Fibroblast of skin of right quadriceps (primary cell): Measurements from ENCODE around the gene GRN.
"Not testable (repeated sequence)": the region's sequence is repeated elsewhere in the genome, so short reads cannot be mapped to it uniquely, and the experiment has no call there.

ENCODE experiments used
- DNase-seq: peaks from one replicate; pipeline ENCODE4 v3.0.0-alpha.2; 2013

Gene GRN

DNA sequence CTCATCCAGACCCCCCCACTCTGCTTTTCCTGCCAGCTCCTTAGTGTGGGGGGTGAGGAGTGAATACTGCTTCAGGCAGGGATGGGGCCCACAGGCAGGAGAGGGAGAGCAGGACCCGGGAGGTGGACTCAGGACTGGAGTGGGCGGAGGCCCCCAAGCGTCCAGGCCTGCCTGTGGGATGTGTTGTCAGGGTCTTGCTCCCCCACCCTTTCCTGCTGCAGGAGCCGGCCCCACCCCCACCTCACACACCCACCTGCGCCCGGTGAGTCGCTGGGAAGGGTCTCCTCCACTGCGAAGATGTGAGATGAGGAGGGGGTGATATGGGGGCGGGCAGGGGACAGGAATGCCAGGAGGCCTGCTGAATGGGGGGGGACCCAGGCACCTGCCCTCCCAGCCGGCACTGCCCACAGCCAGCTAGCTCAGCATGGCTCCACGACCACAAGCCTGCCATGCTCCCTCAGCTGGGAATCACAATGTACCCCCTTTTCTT, 17.4 kb downstream of the GRN start:
- DNase-seq: no peak

DNA sequence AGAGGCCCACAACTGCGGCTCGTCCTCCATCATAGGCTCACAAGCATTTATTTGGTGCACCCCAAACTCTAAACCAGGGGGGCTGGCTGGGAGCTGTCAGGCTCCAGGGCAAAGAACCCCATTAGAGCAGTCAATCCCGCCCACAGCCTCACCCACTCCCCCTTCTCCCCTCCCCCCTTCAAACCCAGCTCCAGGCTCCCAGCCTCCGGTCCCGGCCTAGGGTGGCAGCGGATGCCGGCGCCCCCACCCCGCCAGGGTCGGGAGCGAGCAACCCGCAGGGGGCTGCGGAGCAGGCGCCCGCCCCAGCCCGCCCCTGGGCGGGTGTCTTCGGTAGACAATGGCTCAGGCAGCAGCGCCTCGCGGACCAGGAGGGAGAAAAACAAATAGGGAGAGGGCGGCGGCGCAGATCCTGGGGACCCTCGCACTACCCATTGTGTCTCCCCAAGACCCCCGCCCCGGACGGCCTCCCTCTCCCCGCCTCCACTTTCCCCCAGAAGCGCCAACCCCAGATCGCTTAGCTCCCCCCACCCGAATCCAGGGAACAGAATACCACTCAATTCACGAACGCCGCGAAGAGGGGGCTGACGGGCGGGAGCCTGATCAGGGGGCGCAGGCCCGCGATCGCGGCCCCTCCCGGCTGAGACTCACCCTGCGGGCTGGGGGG, 18.0 kb downstream of the GRN start:
- no peak for DNase-seq

DNA sequence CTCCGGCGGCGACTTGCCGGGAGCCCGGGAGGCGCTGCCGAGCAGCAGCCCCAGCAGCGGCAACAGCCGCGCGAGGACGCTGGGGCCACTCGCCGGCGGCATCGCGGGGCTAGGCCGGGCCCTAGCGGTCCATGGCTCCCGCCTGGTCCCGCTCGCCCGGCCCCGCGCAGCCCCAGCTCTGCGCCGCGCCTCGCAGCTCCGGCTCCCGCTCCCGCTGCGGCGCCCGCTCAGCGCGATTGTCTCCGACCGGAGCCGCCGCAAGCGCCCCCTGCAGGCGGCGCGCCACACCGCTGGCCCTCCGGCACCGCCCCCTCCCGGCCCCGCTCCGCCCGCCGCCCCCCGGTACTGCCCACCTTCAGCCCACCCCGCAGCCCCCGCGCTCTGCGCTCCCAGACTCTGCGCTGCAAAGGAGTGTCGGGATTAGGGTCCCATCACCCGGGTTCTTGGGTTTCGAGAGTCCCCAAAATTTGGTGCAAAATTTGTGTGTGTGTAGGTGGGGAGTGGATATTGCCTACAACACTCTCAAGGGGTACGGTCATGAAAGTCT, 18.6 kb downstream of the GRN start, which contains the start of gene FAM171A2:
FAM171A2 (minus strand) TSS at position 241 of the 547 bp plus-strand sequence; CDS start at position 102, 139 bp downstream.
- DNase-seq: peak; percentile 58

DNA sequence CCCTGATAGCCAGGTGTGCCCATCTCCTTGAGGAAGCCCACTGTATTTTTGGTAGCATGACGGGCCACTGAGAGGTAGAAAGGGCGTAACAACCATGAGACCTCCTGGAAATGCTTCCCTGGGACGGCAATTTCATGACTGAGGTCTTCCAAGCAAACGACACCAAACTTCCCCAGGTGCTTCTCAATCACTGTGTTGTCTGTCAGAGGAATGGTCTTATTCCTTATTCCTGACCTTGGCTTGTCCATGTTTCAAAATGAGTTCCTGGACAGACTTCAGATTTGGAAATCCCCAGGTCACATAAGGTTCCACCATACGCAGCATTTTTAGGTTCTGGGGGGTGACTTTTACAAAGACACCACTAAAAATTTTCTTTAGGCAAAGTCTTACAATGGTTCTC, 19.9 kb downstream of the GRN start:
- DNase-seq: not testable (repeated sequence)

DNA sequence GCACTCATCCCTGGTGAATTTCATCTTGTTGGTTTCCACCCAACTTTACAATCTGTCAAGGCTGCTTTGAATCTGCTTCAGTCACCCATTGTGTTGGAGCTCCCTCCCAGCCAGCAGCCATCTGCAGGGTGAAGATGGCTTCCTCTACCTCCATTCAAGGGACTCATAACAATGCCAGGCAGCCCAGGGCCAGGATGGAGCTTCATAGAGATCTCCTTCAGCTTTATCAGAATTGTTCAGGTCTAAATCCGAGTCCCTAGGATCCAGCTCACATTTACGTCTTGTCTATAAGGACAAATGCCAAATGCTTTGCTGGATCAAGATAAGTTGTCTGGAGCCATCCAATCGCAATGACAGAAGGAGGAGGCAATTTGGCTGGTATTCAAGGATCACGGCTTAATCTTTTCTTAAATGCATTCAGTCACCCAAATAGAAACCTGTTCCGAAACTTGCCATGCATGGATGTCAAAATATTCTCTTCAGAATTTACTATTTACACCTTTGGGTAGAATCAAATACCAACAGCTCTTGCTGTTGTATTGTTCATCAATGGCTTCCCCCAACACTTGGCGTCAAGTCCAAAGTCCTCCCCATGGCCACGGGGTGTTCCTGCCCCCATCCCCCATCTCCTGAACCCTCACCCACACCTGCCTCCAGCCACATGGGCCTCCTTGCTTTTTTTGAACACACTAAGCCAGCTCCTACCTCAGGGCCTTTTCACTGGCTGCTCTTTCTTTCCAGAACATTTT, 22.3 kb downstream of the GRN start:
- no peak for DNase-seq

DNA sequence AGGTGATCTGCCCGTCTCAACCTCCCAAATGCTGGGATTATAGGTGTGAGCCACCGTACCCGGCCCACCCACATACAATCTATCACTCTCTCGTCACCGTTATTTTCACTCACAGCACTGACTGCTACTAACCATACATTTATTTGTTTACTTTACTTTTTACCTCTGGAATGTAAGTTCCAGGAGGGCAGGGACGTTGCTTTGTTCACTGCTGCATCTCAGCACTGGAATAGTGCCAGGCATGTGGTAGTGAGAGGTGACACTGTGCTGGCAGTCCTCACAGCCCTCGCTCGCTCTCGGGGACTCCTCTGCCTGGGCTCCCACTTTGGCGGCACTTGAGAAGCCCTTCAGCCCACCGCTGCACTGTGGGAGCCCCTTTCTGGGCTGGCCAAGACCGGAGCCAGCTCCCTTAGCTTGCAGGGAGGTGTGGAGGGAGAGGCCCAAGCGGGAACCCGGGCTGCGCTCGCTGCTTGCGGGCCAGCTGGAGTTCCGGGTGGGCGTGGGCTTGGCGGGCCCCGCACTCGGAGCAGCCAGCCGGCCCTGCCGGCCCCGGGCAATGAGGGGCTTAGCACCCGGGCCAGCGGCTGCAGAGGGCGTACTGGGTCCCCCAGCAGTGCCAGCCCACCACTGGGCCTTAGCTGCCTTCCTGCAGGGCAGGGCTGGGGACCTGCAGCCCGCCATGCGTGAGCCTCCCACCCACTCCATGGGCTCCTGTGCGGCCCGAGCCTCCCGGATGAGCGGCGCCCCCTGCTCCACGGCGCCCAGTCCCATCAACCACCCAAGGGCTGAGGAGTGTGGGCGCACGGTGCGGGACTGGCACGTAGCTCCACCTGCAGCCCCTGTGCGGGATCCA, 23.5 kb downstream of the GRN start:
- DNase-seq: not testable (repeated sequence)

DNA sequence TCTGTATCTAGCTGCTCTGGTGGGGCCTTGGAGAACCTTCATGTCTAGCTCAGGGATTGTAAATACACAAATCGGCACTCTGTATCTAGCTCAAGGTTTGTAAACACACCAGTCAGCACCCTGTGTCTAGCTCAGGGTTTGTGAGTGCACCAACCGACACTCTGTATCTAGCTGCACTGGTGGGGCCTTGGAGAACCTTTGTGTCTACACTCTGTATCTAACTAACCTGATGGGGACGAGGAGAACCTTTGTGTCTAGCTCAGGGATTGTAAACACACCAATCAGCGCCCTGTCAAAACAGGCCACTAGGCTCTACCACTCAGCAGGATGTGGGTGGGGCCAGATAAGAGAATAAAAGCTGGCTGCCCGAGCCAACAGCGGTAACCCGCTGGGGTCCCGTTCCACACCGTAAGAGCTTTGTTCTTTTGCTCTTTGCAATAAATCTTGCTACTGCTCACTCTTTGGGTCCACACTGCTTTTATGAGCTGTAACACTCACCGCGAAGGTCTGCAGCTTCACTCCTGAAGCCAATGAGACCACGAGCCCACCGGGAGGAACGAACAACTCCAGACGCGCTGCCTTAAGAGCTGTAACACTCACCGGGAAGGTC, 24.4 kb downstream of the GRN start:
- DNase-seq: not testable (repeated sequence)

DNA sequence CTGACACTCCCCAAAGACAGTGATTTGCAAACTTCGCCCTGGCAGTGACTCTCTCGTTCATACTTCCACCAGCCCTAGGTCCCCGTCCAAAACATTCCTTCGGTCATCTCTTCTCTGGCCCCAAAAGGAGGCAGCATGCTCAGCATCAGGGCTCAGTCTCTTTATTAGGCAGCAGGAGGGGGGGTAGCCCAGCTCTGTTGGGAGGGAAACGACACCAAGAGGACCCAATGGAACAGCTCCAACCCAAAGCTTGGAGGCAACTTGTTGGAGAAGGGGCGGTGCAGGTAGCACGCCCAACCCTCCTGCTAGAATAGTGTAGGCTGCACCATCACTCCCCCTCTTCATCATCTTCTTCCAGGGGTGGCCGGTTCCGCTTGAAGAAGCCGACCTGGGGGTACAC, 26.9 kb downstream of the GRN start:
- no peak for DNase-seq

DNA sequence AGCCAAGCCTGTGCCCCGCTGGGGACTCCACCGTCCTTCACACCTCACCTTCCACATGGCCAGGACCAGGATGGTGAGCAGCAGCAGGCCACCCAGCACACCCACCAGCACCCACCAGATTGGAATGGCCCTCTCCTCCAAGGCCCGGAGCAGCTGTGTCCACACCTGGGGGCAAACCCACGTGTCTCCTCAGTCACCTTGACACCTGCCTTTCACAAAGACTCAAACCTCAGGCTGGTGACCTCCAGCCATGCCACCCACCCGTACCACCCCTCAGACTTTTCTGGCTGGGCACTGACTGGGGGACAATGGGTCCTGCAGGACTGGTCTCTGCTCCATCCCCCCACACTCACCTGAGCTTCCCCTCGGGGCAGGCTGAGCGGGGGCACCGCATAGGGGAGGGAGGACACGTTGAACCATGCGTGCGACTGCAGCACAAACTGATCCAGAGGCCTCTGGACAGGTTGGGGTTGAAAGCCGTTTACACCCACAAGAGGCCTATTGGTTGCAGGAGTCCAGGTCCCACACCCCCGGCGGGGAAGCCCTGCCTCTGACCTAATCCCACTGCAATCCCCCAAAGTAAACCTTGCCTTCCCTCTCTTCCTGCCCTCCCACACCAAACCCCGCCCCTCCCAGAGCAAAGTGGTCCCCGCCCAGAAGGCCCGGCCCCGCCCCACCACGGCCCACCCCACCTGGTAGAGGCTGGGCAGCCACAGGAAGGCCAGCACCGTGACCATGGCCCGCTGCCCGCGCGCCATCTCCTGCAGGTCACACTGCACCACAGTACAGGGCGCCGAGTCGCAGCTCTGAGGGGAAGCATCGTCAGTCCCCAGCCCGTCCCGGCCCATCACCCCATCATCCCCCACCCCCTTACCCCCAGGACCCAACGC, 29.4 kb downstream of the GRN start:
- no peak for DNase-seq

DNA sequence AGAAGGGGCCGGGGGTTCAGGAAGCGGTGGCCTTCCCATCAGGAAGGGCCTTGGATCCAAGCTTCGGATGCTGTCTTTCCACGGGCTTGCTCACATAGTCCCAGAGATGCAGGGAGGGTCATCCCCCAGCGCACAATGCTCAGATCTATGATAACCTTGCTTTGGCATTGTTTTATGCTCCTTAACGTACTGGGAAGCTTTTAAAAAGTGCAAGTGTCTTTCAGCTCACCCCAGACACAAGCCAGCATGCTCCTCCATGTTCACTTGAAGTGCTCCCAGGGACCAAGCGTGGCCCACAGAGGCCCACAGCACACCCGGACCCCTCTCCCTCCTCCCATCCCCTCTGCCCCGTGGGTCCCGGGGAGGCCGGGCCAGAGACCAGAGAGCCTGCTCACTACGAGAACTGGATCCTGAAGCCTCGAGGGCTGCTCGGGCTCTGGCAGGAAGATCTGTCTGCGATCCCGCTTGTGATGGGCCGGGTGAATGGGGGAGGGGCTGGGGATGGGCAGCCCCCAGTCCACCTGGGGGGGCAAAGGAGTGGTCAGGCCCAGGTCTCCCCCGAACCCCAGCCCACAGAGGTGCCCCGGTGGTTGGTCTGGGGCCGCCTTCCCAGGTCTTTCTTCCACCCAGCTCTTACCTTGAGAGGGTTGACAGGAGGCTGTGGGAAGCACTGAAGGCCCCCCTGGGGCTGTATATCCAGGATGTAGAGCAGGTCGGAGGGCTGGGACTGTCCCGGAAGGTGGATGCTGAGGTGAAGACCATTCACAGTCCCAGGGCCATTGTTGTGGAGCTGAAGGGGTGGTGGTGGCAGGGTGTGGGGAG, 30.3 kb downstream of the GRN start:
- no peak for DNase-seq

DNA sequence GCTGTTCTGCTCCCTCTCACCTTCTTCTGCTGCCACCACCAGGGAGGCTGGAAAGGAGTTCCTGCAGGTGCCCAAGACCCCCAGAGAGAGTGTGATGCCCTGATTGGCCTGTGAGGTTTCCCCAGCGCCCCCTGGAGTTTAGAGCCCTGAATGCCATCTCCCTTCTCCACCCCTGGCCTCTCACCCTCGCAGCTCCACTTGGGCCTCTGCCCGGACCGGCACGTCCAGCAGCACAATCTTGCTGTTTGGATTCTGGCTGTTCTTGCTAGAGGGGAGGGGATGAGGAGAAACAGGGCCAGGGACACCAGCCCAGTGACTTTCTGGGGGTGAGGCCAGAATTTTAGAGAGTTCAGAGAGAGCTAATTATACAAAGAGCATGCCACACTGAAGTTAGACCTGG, 31.0 kb downstream of the GRN start:
- no peak for DNase-seq

DNA sequence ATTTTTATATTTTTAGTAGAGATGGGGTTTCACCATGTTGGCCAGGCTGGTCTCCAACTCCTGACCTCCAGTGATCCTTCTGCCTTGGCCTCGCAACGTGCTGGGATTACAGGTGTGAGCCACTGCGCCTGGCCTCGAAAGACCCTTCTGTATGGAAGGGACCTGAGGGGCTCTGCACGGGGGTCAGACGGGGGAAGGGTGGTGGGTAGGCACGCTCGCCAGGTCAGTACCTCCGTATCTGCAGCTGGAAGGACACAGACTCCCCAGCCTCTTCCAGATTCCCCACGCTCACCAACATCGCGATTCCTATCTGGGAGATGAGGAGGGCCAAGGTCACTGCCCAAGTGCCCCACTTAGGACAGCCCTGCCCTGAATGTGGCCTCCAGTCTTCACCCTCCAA, 31.7 kb downstream of the GRN start:
- no peak for DNase-seq

DNA sequence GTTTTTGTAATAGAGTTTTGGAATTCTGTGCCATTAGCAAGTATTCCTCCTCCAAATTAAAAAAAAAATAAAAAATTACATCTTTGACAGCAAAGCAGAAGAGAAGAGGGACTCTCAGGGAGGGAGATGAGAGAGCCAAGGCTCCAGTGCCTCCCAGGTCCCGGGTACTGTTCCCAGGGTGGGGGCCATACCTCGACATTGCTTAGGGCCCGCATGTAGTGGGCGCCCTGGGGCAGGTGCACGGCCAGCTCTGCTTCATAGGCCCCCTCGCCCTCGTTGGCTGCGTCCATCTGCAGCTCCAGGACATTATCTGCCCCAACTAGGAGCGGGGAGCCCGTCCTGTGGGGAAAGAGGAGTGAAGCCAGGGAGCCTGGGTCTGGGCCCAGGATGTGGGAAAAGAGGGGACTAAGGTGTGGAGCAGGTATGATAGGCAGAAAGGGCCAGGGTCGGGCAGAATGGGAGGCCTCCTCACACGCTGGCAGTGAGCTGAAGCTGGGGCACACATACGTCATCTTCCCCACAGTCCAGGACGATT, 33.1 kb downstream of the GRN start:
- no peak for DNase-seq

DNA sequence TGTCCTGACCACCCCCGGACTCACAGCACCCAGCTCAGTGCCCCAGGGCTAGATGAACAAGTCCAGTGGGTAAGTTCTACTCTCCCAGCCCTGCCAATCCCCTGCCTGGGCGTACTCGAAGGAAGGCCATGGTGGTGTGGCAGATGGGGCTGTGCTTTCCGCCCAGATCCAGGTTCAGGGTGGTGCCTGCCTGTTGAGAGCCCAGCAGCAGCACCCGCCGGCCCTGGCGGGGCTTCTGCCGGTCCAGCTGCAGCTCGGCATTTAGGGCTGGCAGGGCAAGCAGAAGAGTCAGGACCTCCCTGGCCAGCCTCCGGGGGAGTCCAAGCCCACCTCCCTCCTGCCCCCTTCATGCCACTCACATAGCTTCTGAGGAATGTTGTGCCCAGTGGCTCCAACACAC, 34.8 kb downstream of the GRN start:
- DNase-seq: no peak

DNA sequence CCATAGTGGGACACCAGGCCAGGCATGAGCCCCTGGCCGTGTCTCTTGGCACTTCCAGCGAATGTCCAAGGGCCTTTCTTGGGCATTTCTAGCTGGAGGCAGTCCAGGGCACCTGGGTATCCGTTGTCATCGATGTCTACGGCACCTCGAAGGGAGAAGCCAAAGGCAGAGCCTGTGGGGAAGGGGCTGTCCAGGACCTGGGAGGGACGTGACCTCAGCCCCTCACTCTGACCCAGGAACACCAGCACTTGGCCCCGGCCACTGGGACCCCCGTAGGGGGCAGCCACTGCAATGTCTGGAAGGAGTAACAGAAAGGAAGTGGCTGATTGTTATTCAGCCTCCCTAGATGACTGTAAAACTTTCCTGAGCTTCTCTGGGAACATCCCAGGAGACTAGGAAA, 35.7 kb downstream of the GRN start:
- DNase-seq: no peak

DNA sequence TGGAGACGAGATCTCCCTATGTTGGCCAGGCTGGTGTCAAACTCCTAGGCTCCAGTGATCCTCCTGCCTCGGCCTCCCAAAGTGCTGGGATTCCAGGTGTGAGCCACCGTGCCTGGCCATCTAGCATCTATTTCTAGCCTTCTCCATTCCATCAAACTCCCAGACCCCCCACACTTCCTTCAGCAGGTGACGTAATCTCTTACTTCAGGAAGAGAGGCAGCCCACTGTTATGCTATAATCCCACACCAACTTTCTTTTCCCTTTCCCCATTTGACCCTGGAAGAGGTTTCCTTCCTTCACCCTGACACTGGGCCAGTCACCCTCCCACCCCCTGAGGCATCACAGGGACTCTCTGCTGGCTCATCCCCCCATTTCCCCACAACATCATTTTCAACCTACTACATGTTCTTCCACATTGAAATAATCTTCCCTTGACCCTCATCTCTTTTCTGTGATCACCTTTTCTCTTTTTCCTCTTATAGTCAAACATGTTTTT, 36.8 kb downstream of the GRN start:
- DNase-seq: no peak

DNA sequence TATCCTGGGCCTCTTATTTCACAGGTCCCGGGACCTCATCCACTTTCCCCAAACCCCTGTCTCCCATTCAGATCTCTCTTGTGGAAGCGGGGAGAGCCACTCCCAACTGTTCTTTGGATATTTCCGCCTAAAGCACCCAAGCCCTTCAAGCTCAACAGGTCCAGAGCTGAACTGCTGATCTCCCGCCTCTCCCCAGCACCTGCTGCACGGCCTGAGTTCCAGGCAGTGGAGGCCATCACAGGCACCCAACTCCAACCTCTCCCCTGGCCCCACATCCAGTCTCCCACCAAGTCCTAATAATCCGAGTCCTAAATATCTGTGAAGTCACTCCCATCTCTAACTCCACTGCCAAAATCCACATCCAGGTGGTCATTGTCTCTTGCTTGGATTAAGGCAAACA, 37.8 kb downstream of the GRN start:
- DNase-seq: no peak

DNA sequence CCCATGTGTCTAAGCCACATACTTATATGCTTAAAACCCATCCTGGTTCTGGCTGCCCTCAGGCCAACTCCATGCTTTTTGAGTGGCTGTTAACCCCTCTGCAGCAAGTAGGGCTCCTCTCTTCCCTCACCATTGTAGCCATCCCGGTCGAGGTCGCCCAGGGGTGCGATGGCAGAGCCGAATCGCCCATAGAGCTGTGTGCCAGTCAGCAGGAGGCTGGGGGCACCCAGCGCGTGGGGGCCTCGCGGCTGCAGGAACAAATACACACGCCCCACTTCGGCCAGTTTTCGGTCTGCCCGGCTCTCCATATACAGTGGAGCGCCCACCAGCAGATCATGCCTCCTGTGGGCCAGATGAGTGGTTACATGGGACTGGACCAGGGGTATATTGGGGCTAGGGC, 38.3 kb downstream of the GRN start:
- DNase-seq: no peak

DNA sequence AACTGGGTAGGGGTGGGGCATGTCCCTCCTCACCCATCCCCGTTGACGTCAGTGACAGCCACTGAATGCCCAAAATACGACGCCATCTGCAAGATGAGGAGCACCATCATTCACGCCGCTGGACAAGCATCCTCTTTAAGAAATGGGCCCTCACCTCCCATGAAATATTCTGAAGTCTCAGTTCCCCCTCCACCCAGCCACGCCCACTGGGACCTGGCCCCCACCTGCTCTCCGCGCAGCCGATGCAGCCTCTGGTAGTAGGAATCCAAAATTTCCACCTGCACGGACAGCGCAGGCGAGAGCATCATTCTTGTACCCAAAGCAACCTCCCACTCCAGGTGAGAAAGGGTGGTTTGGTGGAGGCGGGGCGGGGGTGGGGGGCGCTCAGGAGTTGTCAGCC, 38.8 kb downstream of the GRN start:
- DNase-seq: no peak

DNA sequence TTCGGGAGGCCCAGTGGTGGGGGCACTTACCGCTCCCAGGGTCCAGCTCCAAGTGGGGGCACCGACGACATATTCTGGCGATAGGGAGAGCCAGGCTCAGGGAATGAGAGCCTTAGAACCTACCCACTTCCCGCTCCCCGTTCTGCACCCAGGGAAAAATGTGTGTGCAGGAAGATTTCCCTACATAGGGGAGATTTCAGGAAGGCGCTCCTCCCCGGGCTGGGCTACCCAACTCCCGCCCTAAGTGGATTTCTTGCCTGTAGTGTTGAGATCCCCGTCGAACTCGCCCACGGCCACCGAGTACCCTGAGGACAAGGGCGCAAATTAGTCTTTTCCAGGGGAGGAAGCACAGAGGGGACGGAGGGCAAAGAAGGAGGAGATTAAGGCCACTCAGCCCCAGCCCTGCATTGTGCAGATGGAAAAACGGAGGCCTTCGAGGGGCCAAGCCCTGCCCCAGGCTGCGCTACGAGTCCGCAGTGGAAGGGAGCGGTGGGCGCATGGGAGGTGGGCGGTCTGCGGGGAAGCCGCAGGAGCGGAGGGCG, 39.2 kb downstream of the GRN start:
- no peak for DNase-seq
